Peyer's patch (tissue), 4 donors: Measurements from ENCODE around the gene ZMAT5.

Experiments used
- POLR2A ChIP-seq, 2 donors: fragments of 450-650 bp; IDR thresholded peaks; one replicate each; pipeline ENCODE4 v1.5.1; 2017; ENCODE audit warnings: antibody characterized with exemption in 2 of 2, mild to moderate bottlenecking in 2 of 2, moderate library complexity in 2 of 2
- TF ChIP-seq, protein P1 (sequence below), 6 experiments: fragments of 450-650 bp in 4 of 6; fragments of 200-600 bp in 2 of 6; sonication (generic) in 1 of 6; IDR thresholded peaks; one replicate each; pipeline ENCODE4 v1.5.1; 2017 to 2019; ENCODE audit warnings: antibody characterized with exemption in 6 of 6, mild to moderate bottlenecking in 3 of 6, moderate library complexity in 1 of 6

- no peak for TF ChIP-seq POLR2A (IDR thresholded peaks at IDR 0.05)
- TF ChIP-seq, protein P1, sequence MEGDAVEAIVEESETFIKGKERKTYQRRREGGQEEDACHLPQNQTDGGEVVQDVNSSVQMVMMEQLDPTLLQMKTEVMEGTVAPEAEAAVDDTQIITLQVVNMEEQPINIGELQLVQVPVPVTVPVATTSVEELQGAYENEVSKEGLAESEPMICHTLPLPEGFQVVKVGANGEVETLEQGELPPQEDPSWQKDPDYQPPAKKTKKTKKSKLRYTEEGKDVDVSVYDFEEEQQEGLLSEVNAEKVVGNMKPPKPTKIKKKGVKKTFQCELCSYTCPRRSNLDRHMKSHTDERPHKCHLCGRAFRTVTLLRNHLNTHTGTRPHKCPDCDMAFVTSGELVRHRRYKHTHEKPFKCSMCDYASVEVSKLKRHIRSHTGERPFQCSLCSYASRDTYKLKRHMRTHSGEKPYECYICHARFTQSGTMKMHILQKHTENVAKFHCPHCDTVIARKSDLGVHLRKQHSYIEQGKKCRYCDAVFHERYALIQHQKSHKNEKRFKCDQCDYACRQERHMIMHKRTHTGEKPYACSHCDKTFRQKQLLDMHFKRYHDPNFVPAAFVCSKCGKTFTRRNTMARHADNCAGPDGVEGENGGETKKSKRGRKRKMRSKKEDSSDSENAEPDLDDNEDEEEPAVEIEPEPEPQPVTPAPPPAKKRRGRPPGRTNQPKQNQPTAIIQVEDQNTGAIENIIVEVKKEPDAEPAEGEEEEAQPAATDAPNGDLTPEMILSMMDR (IDR thresholded peaks at IDR 0.05): peak in 1 of 6 experiments; percentile 7
Measured at GRCh38 chr22:29813563-29813962, 46.8 kb upstream of the ZMAT5 start.
